Transverse colon (tissue), 3 donors: ENCODE data around the gene TFAP2E.

Experiments used
- EP300 ChIP-seq: sonication (generic); formaldehyde crosslinking; IDR thresholded peaks from one replicate; pipeline ENCODE4 v1.6.1; 2017; ENCODE audit warnings: antibody characterized with exemption, low read depth
- POLR2A ChIP-seq: fragments of 450-650 bp; IDR thresholded peaks from one replicate; pipeline ENCODE4 v1.6.1; 2016; ENCODE audit warnings: antibody characterized with exemption, mild to moderate bottlenecking, moderate library complexity
- TF ChIP-seq, protein P1 (sequence below), 5 experiments: fragments of 200-600 bp in 3 of 5; fragments of 450-650 bp in 2 of 5; sonication (generic) in 3 of 5; IDR thresholded peaks; 1 replicate in 2 of 5; 2 replicates in 3 of 5; pipeline ENCODE4 v1.5.1; 2016 to 2017; ENCODE audit warnings: antibody characterized with exemption in 5 of 5, inconsistent platforms in 3 of 5, mild to moderate bottlenecking in 2 of 5, moderate library complexity in 1 of 5

DNA sequence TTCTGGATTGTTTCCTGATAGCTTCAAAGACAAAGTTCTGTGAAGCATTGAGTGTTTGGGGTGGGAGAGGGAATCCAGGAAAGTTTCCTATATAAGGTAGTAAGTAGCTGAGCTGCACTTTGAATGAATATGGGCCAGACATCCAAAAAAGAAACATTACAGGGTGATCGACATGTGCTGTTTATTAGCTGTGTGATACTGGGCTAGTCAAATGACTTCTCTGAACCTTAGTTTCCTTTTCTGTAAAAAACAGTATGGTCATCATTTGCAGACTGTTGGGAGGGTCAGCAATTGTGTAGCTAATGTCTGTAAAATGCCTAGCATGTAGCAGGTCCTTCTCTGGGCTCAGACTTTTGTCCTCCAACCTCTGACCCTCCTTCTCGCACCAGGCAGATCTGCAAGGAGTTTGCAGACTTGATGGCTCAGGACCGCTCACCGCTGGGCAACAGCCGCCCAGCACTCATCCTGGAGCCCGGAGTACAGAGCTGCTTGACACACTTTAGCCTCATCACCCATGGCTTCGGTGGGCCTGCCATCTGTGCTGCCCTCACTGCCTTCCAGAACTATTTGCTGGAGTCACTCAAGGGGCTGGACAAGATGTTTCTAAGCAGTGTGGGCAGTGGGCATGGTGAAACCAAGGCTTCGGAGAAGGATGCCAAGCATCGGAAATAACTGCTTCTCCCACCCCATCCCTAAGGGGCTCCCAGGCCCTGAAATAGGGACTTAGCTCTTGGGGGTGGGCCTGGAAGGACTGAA lies 21.1 kb downstream of the TFAP2E start:
- TF ChIP-seq, protein P1, sequence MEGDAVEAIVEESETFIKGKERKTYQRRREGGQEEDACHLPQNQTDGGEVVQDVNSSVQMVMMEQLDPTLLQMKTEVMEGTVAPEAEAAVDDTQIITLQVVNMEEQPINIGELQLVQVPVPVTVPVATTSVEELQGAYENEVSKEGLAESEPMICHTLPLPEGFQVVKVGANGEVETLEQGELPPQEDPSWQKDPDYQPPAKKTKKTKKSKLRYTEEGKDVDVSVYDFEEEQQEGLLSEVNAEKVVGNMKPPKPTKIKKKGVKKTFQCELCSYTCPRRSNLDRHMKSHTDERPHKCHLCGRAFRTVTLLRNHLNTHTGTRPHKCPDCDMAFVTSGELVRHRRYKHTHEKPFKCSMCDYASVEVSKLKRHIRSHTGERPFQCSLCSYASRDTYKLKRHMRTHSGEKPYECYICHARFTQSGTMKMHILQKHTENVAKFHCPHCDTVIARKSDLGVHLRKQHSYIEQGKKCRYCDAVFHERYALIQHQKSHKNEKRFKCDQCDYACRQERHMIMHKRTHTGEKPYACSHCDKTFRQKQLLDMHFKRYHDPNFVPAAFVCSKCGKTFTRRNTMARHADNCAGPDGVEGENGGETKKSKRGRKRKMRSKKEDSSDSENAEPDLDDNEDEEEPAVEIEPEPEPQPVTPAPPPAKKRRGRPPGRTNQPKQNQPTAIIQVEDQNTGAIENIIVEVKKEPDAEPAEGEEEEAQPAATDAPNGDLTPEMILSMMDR (IDR thresholded peaks at IDR 0.05) = no peak
- TF ChIP-seq EP300 = no peak
- TF ChIP-seq POLR2A = no peak
